ENCODE data around the gene TMEM79. TPM values are rescaled to one million over a fixed set of nuclear protein-coding genes. Genes with fewer than 3 reads are reported as not detected.

Gene TMEM79
- total RNA-seq, 1 experiment from 2014 or later, result 12.8 TPM

GRCh38 chr1:156245451-156246232 is 38.5 kb upstream of the TMEM79 start:
- no peaks in the 10 kb centered on the region for H3K9me3 Mint-ChIP-seq (ENCODE audit: low read depth, unreplicated experiment)
- TF ChIP-seq CTCF (IDR thresholded peaks at IDR 0.05; ENCODE audit: unreplicated experiment), result no peak
- no peaks in the 10 kb centered on the region for H3K4me1 Mint-ChIP-seq (ENCODE audit: low read depth, unreplicated experiment)
- peak overlapping the region; percentile 55 for H3K4me3 Mint-ChIP-seq (ENCODE audit: low read depth, unreplicated experiment)
- peak; percentile 24 for DNase-seq
- no TSS peak for BruUV-seq (replicated peaks)
- H3K27me3 Mint-ChIP-seq (ENCODE audit: unreplicated experiment), result peaks cover 23% of the 10 kb centered on the region
- H3K36me3 Mint-ChIP-seq (ENCODE audit: insufficient read depth, unreplicated experiment), result peaks cover 64% of the 10 kb centered on the region
- peak overlapping the region; percentile 66 for H3K27ac Mint-ChIP-seq (ENCODE audit: unreplicated experiment)
- intact Hi-C loops (cut with micrococcal nuclease; ENCODE audit: unreplicated experiment), result no loop called here
- CTCF ChIA-PET, result interaction anchor here (1.1 to 1.7 kb wide), 3 partner anchors 20 to 100 kb away, joined by 3 to 13 read pairs (median 3); partner anchors contain the start of gene TMEM79

- no peak for DNase-seq
- Mint-ChIP-seq H3K36me3 (ENCODE audit: insufficient read depth, unreplicated experiment) (peaks cover 61% of the 10 kb centered on the region), H3K4me1 (ENCODE audit: low read depth, unreplicated experiment) (no peaks in the 10 kb centered on the region), H3K27me3 (ENCODE audit: unreplicated experiment) (peaks cover 23% of the 10 kb centered on the region), H3K27ac (ENCODE audit: unreplicated experiment) (peak overlapping the region; percentile 24), H3K9me3 (ENCODE audit: low read depth, unreplicated experiment) (no peaks in the 10 kb centered on the region), H3K4me3 (ENCODE audit: low read depth, unreplicated experiment) (peak overlapping the region; percentile 55)
- BruUV-seq (replicated peaks), result no TSS peak
- no peak for TF ChIP-seq CTCF (IDR thresholded peaks at IDR 0.05; ENCODE audit: unreplicated experiment)
- CTCF ChIA-PET, result interaction anchor here (0.6 to 1.7 kb wide), 3 partner anchors 32 to 101 kb away, joined by 3 read pairs; partner anchors contain the start of gene TMEM79
- intact Hi-C loops (cut with micrococcal nuclease; ENCODE audit: unreplicated experiment), result no loop called here
Observed at GRCh38 chr1:156246241-156246780, 37.8 kb upstream of the TMEM79 start.

- no peaks in the 10 kb centered on the region for H3K4me1 Mint-ChIP-seq (ENCODE audit: low read depth, unreplicated experiment)
- no peak overlapping the region for H3K4me3 Mint-ChIP-seq (ENCODE audit: low read depth, unreplicated experiment)
- H3K9me3 Mint-ChIP-seq (ENCODE audit: low read depth, unreplicated experiment), result no peaks in the 10 kb centered on the region
- CTCF ChIA-PET, result interaction anchor here (0.6 to 1.7 kb wide), 3 partner anchors 33 to 101 kb away, joined by 3 read pairs; partner anchors contain the start of gene TMEM79
- H3K36me3 Mint-ChIP-seq (ENCODE audit: insufficient read depth, unreplicated experiment), result peaks cover 57% of the 10 kb centered on the region
- DNase-seq, result peak; percentile 30
- TF ChIP-seq CTCF (IDR thresholded peaks at IDR 0.05; ENCODE audit: unreplicated experiment), result no peak
- intact Hi-C loops (cut with micrococcal nuclease; ENCODE audit: unreplicated experiment), result no loop called here
- H3K27me3 Mint-ChIP-seq (ENCODE audit: unreplicated experiment), result peaks cover 23% of the 10 kb centered on the region
- H3K27ac Mint-ChIP-seq (ENCODE audit: unreplicated experiment), result peak overlapping the region; percentile 24
- TSS peak; percentile 8 for BruUV-seq (replicated peaks)
Observed at GRCh38 chr1:156246781-156247459, 37.2 kb upstream of the TMEM79 start.

GRCh38 chr1:156247460-156248322 is 36.4 kb upstream of the TMEM79 start, which contains the start of gene PAQR6:
TSS of gene PAQR6 (minus strand) at chr1:156248056. CDS start at chr1:156246731, 1,325 bp downstream.
- no peaks in the 10 kb centered on the region for H3K9me3 Mint-ChIP-seq (ENCODE audit: low read depth, unreplicated experiment)
- H3K36me3 Mint-ChIP-seq (ENCODE audit: insufficient read depth, unreplicated experiment), result peaks cover 54% of the 10 kb centered on the region
- BruUV-seq (replicated peaks), result no TSS peak
- peak within 1 kb of the TSS; percentile 46 for H3K27ac Mint-ChIP-seq (ENCODE audit: unreplicated experiment)
- no peak within 1 kb of the TSS for H3K4me3 Mint-ChIP-seq (ENCODE audit: low read depth, unreplicated experiment)
- intact Hi-C loops (cut with micrococcal nuclease; ENCODE audit: unreplicated experiment), result no loop called here
- peak; percentile 31 for DNase-seq
- no peak for TF ChIP-seq CTCF (IDR thresholded peaks at IDR 0.05; ENCODE audit: unreplicated experiment)
- no peaks in the 10 kb centered on the region for H3K4me1 Mint-ChIP-seq (ENCODE audit: low read depth, unreplicated experiment)
- CTCF ChIA-PET, result interaction anchor here (0.7 to 0.9 kb wide), 3 partner anchors 17 to 1702 kb away, joined by 3 to 9 read pairs (median 5); no protein-coding TSS in a partner anchor
- H3K27me3 Mint-ChIP-seq (ENCODE audit: unreplicated experiment), result peaks cover 23% of the 10 kb centered on the region
